GM18858 (cell line): ENCODE results near the gene SERINC5.
"Not testable (repeated sequence)": the region's sequence is repeated elsewhere in the genome, so short reads cannot be mapped to it uniquely, and the experiment has no call there.

ENCODE experiments used
- ATAC-seq: cut with Tn5 transposase; IDR thresholded peaks from one replicate; pipeline ENCODE4 v1.9.1; 2021; ENCODE audit not compliant: unreplicated experiment

The SERINC5 gene

DNA sequence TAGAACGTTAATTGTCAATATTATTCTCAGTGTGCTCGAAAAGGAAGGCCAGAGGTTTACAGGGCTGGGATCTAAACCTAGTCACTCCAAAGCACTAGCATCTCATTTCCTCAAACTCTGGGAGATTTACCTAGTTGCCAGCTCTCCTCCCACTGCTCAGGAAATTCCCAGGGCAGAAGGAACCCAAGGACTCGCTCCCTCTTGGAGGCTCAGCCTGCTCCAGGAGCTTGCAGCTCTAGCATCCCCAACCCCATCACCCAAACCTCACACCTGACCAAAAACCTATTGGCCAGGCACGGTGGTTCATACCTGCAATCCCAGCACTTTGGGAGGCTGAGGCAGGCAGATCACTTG is 26.0 kb downstream of the SERINC5 start:
- ATAC-seq: no peak

DNA sequence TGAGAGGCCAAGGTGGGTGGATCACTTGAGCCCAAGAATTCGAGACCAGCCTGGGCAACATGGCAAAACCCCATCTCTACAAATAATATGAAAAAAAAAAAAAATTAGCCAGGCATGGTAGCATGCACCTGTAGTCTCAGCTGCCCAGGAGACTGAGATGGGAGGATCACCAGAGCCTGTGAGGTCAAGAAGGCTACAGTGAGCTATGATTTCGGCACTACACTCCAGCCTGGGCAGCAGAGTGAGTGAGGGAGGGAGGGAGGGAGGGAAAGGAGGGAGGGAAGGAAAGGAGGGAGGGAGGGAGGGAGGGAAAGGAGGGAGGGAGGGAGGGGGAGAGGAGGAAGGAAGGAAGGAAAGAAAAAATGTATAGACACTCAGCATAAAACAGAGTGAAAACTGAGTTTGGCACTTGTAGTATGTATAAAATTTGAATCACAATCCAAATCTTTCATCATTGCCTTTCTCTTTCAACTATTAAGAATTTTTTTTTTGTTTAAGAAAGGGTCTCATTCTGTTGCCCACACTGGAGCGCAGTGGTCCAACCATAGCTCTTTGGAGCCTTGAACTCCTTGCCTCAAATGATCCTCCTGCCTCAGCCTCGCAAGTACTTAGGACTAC is 27.8 kb downstream of the SERINC5 start:
- no peak for ATAC-seq

DNA sequence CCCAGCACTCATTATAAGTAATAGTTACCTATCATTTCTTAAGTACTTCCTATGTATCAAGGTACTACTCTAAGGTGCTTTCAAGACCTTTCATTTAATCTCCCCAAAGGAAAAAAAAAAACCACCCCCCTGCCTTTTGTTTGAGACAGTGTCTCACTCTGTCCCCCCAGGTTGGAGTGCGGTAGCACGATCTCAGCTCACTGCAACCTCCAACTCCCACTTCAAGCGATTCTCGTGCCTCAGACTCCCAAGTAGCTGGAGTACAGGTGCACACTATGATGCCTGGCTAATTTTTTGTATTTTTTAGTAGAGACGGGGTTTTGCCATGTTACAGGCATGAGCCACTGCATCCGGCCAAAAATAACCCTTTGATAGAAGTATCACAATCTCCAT is 29.9 kb downstream of the SERINC5 start:
- no peak for ATAC-seq

DNA sequence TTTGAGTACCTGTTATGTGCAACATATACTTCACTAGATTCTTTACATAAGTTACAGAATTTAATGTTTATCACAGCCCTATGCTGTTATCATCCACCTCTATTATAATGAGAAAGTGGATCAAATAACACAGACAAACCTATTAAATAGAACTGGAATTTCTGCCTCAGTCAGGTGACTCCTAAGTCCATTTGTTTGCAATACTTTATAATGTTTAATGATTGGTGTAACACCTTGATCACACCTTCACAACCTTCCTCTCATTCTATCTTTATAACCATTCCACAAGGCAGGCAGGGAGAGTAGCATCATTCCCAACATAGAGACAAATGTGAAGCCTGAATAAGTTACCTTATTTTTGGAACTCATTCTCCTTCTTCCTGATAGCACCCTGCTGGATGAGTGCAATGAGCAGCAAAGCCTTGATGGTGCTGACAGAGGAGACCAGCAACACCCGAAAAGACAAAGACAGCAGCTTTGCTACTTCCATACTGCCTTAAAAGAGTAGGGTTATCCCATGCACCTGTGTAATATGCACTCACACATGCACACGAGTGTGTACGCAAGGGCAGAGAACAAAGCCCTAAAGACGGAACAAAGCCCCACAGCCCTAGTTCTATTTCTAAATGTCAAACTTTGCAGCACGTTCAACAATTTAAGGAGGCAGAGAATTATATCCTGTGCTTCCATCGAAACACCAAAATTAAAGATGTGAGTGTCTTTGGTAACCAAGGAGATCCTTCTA is 30.5 kb downstream of the SERINC5 start:
- ATAC-seq: no peak

DNA sequence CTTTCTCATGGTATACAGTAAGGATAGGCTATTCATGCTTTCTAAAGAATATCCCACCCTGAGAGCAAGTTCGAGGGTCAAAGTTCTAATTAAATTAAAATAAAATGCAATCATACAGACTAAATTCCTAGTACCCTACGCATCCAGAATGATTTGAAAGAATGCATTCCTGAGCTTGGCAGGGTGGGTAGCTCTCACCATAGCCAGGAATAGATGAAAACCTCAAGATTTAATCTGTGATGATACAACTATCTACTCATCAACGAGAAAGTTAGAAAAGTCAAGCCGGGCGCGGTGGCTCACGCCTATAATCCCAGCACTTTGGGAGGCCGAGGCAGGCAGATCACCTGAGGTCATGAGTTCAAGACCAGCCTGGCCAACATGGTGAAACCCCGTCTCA is 32.3 kb downstream of the SERINC5 start:
- no peak for ATAC-seq

DNA sequence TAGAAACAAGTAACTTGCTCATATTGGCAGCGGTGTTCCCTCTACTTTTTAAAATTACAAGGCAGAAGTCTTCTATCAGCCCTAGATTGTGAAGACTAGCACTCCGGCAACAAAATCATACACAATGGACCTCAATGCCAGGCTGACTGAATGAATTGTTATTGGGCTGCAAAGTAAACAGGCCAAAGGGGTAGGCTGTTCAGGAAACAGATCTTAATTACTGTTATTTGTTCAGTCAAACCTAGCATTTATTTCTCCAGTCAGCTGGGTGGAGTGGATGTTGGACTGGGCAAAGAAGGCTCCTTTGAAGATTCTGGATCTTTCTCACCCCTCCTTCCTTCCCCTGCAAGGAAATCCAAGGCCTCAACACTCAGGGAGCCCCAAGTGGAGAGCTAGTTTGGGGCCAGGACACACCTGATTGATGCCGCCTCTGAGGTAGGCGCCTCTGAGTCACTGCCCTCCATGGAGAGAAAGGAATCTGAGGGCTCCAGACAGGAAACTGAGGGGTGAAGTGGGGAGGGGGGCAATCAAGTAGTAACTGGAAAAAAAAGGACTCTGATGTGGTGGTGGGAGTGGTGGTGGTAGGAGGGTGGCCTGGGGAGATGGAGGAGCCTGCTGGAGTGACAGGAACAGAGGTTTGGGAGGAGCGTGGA is 35.5 kb downstream of the SERINC5 start:
- no peak for ATAC-seq

DNA sequence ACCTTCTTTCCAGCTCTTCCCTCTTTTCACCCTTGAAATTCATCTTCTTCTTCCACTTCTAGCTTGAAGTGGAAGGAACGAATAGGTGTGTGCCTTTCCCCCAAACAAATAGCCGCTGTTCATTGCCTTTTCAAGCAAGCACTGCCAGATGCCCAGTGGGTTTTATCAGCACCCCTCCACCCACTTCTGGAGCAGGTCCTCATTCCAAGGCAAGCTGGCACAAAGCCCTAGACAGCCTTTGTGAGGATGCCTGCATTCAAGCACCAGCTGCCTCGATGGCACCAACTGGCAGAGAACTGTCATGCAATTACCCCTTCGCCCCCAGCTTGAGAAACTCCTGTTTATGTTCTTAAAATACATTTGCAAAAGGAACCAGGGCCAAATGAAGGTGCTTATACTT is 36.5 kb downstream of the SERINC5 start:
- no peak for ATAC-seq

DNA sequence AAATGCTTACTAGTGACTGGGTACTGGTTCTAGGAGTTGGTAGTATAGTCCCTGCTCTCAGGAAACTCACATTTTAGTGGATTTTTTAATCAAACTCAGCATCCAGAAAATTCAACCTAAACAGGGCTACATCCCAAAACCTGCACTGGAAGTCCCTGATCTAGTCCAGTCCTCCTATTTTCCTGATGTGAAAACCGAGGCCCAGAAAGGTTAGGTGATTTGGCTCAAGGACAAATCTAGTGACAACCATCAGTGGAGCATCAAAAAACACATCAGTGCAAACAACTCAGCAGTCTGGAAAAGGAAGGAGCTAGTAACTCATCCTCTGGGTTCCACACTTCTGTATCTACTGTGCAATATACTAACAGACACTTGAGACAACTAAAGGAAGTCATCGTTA is 38.2 kb downstream of the SERINC5 start:
- ATAC-seq: no peak

DNA sequence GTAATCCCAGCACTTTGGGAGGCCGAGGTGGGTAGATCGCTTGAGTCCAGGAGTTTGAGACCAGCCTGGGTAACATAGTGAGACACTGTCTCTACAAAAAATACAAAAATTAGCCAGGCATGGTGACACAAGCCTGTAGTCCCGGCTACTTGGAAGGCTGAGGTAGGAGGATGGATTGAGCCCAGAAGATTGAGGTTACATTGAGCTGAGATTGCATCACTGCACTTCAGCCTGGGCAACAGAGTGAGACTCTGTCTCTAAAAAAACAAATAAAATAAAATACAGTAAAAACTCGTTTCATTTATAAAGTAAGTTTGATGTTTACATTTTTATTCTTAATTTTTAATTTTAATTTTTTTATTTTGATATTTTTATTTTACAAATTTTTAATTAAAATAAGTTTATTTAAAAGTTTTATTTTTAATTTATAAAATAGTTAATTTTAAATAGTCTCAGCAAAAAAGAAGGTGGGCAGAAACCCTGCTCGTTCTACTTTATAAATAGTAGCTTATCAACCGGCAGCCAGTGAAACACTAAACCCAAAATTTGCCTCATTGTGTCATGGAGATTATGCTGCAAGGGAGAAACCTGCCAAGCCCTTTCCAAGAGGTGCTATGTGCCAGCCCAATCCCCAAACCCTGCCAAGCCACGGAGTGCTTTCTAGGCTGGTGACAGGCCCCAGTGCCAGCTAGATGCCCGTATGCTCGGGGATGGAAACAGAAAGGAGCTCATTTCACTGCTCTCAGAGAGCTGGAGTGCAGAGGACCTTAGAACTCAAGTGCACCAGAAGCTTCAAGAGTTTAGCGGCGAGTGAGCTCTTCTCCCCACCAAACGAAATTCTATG is 38.9 kb downstream of the SERINC5 start:
- ATAC-seq: no peak

DNA sequence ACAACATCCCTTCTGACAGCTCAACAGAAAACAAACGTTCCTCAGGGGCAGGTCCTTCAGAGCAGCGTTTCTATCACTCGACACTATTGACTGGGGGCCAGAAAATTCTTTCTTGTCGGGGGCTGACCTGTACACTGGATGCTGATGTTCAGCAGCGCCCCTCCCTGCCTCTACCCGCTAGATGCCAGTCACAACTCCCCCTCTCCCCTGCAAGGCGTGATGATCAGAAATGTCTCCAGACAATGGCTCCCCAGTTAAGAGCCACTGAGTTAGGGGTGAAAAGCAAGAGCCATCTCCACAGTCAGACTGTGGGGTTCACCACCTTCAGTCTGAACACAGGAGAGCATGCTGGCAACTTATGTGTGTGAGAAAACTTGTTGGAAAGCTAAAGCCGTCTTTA is 39.8 kb downstream of the SERINC5 start:
- no peak for ATAC-seq

DNA sequence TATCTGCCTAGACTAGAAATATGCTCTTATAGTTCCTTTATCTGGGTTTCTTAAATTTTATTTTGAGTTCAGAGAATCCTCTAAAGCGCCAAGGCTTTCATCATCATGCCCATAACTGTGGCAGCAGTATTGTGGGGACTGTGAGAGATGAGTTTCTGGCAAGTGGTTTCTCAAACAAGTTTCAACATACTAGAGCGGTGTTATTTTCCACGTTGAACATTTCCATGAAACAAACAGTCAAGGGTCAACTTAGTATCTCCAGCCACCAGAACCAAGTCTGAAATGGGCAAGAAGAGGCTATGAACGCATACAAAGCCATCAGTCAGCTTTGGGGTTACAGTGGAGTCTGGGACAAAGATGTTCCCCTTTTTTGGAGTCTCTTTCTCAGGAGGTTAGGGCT is 40.3 kb downstream of the SERINC5 start:
- no peak for ATAC-seq

DNA sequence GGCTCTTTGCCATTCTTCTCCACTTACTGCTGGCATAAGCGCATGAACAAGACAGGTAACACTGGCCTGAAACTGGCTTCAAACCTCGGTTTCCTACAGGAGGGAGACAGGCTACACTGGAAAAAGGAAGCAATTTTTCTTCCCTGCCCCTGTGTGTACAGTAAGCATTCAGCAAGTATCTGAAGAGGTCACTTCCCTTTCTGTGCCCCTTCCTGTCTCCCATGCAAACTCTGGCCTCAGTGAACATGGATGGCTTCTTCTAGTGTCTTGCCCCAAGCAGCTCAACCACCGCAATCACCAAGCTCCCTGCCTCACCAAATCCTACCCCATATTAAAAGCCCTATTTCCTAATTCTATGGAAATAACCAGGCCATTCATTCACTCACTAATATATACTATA is 42.4 kb downstream of the SERINC5 start:
- ATAC-seq: no peak

DNA sequence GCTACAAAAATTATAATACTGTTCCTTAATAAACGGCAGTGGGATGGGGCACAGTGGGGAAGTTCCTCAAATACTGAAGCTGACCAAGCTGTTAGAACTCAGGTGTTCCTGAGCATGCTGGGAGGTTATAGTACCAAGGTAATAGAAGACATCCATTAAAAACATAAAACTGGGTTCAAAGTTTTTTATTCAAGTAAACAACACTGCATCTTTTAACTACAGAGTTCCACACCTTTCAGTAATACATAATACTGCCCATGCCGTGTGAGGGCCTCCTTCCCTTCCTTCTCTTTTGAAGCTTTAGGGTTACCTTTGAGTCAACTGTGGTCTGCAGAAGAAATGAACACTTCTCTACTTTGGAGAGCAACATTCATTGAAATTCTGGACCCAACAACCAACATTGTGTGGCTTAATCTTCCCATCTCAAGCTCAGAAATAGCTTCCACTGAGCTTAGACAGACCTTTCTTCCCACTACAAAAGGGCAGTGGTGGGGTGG is 43.6 kb downstream of the SERINC5 start:
- ATAC-seq: no peak

DNA sequence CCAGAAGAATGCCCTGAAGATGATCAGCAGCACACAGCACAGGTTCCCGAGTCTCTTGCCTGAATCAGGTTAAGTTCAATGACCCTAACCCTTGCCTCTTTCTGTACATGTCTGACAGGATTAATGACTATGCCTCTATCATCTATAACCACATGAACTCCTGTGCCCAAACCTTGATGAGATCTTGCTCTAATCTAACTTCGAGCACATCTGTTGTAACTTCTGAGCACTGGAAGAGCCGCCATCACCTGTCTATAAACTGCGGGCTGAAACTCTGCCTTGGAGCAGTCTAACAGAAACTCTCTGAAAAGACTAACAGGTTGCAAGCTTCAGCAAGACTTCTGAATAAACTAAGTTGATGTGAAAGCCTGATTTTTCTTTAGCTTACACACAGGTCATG is 44.5 kb downstream of the SERINC5 start:
- no peak for ATAC-seq

DNA sequence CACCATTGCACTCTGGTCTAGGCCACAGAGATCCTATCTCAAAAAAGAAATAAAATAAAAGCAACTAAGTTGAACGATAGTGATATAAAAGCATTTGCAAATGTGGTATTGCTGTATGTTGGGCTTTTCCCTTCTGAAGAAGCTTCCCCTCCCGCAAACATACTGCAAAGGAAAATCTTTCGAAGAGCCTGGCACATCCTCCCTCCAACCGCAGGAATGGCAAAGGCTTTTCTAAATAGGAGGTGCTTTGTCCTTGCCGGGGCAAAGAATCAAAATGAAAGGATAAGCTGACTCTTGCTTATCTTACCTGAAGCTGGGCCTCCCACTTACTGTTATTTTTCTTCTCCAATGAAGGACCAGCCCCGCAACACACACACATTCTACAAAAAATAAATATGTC is 45.8 kb downstream of the SERINC5 start:
- ATAC-seq: no peak

DNA sequence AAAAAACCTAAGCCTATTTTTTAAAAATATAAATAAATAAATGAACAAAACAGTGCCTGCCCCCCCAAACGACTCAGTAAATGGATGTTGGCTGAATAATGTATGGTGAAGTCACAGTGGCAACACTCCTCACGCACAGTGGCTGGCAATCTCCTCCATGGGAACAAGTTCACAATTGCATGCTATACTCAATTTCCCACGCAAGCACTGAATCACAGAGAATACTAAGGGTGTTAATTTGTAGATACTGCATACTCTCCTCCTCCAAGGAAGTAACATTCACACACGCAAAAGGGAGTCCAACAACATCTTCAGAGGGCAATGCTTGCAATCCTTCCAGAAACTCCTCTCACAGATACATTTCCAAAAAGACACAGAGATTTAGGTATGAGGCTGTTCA is 47.5 kb downstream of the SERINC5 start:
- ATAC-seq: no peak

DNA sequence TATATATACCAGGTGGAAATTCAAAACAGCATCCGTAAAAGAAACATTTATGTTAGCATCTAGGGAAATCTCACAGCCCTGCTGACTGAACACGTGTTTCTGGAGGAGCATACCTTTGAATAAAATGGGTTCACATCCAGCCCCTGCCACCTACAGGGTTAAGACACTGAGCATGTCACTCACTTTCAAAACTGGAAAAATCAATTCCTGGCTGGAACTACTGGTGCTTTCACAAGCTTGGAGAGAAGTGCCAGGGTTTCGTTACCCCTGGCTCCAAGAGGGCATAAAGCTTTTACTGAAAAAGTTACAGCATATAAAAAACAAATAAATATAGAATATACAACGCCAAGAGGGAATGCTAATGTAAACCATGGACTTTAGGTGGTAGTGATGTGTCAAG is 48.0 kb downstream of the SERINC5 start:
- ATAC-seq: no peak

DNA sequence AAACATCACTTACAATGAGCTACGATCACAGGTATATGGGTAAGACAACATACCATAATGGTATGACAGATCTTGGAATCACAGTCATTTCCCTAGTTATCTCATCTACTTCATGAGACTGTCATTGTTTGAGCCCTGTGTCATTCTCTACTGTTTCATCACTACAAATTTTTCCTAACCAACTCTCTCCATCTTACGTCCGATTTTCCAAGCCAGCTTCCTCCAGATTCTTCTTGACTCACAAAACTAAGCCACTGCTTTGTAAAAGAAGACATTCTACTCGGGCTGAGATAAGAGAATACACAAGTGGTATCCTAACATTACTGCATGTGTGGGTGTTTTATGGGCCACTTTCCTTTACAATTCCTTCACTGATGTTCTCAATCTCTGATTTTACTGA is 49.6 kb downstream of the SERINC5 start:
- no peak for ATAC-seq

DNA sequence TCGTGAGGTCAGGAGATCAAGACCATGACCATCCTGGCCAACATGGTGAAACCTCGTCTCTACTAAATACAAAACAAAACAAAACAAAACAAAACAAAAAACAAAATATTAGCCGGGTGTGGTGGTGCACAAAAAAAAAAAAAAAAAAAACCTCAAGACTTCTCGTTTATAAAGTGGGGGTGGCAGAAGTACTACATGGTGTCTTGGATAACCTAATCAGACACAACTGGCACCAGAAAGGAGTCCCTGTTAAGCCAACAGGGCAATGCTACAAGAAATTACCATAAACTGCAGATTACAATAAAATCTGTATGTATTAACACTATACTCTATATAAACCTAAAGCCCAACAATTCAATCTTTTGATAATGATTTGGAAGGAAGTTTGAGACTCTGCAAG is 50.0 kb downstream of the SERINC5 start:
- ATAC-seq: no peak

DNA sequence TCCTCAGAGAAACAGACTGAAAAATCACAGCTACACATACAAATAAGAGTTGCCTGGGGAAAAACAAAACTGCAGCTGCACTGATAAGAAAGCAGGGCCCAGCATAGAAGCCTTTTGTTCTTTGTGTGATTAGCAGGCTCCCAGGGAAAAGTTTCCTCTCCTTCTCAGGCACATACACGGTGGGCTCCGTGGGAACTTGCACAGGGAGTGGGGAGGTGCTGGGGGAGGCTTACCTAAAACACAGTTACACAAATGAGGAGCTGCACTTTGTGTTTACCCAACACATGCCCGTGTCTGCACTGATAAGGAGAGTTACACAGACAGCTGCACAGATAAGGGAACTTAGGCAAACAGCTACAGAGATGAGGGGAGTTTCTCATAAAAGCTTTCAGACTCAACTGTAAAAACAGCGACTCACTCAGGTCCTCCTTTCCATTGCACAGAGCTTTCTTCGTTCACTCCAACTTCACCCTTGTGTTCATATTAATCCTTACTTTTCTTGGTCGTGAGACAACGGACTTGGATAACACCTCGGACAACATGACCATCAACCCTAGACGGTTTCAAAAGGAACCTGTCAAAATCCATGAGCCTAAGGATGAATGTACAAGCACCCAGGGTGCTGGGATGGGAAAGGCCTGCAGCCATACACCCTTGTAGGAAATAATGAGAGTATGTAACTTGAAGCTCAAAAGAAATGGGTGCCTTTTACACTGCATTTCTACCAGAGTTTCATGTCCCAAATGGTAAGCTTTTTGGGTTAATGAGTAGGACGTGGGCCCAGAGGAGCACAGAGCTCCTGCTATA is 50.8 kb downstream of the SERINC5 start:
- ATAC-seq: no peak

DNA sequence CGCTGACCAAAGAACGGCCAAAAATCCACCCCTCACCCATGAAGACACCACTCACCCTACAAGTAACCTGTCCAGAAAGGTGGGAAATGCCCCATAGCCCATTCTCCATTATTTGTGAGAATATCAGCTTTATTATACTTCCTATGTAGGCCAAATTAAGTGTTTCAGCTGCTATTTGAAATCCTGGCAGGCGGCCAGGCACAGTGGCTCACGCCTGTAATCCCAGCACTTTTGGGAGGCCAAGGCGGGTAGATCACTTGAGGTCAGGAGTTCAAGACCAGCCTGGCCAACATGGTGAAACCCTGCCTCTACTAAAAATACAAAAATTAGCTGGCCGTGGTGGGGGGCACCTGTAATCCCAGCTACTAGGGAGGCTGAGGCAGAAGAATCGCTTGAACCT is 54.1 kb downstream of the SERINC5 start:
- ATAC-seq: not testable (repeated sequence)
